GM12892 (cell line): ENCODE results near the gene S100B.

ENCODE experiments used
- POLR2A ChIP-seq: IDR thresholded peaks from 2 replicates; pipeline ENCODE4 v1.6.1; 2011; ENCODE audit warnings: low read depth, low read length, control low read depth
- POLR2AphosphoS5 ChIP-seq: IDR thresholded peaks from 2 replicates; pipeline ENCODE4 v1.6.1; 2011; ENCODE audit warnings: low read depth, low read length, control low read depth
- TAF1 ChIP-seq: IDR thresholded peaks from 2 replicates; pipeline ENCODE4 v1.6.1; 2011; ENCODE audit warnings: low read depth, mild to moderate bottlenecking, control low read depth, low read length, borderline replicate concordance

- TF ChIP-seq POLR2A (no peak), POLR2AphosphoS5 (no peak), TAF1 (no peak)
These were observed 43.7 kb upstream of the S100B start for GRCh38 chr21:46648539-46648938.
